GM18909 (cell line): Measurements from ENCODE around the gene POLR3A.

Source experiments
- ATAC-seq: cut with Tn5 transposase; IDR thresholded peaks from one replicate; pipeline ENCODE4 v1.9.1; 2021; ENCODE audit warnings: mild to moderate bottlenecking; ENCODE audit not compliant: unreplicated experiment, poor library complexity

Gene POLR3A

GRCh38 chr10:77922566-77923179, 106.6 kb downstream of the POLR3A start:
- ATAC-seq, result no peak

- no peak for ATAC-seq
Observed at GRCh38 chr10:77922055-77922454, 107.3 kb downstream of the POLR3A start.

GRCh38 chr10:77921395-77921794, 107.9 kb downstream of the POLR3A start:
- no peak for ATAC-seq

- no peak for ATAC-seq
Observed at GRCh38 chr10:77920495-77920894, 108.8 kb downstream of the POLR3A start.

GRCh38 chr10:77919713-77920108, 109.6 kb downstream of the POLR3A start:
- no peak for ATAC-seq
